ENCODE measurements around the gene GALNT18. TPM values are rescaled to one million over a fixed set of nuclear protein-coding genes. Genes with fewer than 3 reads are reported as not detected.

The GALNT18 gene
- total RNA-seq, 1 experiment from 2014 or later: 1.7 TPM

GRCh38 chr11:11332141-11332710 is 289.6 kb downstream of the GALNT18 start:
- H3K14ac ChIP-seq (ENCODE audit: insufficient read depth, low read length): no peak overlapping the region
- H2AFZ ChIP-seq (ENCODE audit: low read length): no peak overlapping the region
- H3K4me2 ChIP-seq (ENCODE audit: insufficient read depth, insufficient read length, low read length): no peak overlapping the region
- no peak overlapping the region for H3T11ph ChIP-seq (ENCODE audit: low read length)
- WGBS (ENCODE audit: extremely low coverage, insufficient read length, low lambda C conversion rate): no CpG with 5 or more reads among the region's 5 CpGs
- no peak overlapping the region for H3K4me3 Mint-ChIP-seq
- H2BK15ac ChIP-seq (ENCODE audit: low read depth, low read length): no peak overlapping the region
- peak; percentile 39 for DNase-seq
- no peak overlapping the region for H3K18ac ChIP-seq (ENCODE audit: insufficient read length, low read depth, low read length)
- no peak overlapping the region for H2BK120ac ChIP-seq (ENCODE audit: low read depth, low read length, poor library complexity, severe bottlenecking)
- no peaks in the 10 kb centered on the region for H3K9me3 ChIP-seq (ENCODE audit: control insufficient read depth, low read depth, low read length)
- no peak for TF ChIP-seq CTCF (conservative IDR thresholded peaks at IDR 0.05)
- peaks cover 7 to 23% of the 10 kb centered on the region in 2 experiments; a peak in 3 of 4 replicates for H3K4me1 Mint-ChIP-seq
- no peaks in the 10 kb centered on the region for H3K36me3 Mint-ChIP-seq (ENCODE audit: insufficient read depth in 1 of 3, low read depth in 3 of 3)
- no peak overlapping the region for H4K8ac ChIP-seq (replicated peaks; ENCODE audit: insufficient read length, low read depth, low read length)
- H3K56ac ChIP-seq (ENCODE audit: insufficient read length, low read depth, low read length): no peak overlapping the region
- no peaks in the 10 kb centered on the region for H3K23me2 ChIP-seq (ENCODE audit: insufficient read length, low read depth, low read length, poor library complexity, severe bottlenecking)
- no peak overlapping the region for H4K91ac ChIP-seq (ENCODE audit: insufficient read length, low read depth, low read length)
- no peak overlapping the region for H3K27ac Mint-ChIP-seq
- no peaks in the 10 kb centered on the region for H3K9me3 Mint-ChIP-seq
- H3K27me3 Mint-ChIP-seq (ENCODE audit: low read depth): peaks cover 2% of the 10 kb centered on the region; the same call in 1 of the 2 replicates
- no peaks in the 10 kb centered on the region for H3K79me2 ChIP-seq (ENCODE audit: insufficient read depth, low read length)
- no peak overlapping the region for H2BK20ac ChIP-seq (ENCODE audit: low read depth, low read length, poor library complexity, severe bottlenecking)
- no peak overlapping the region for H3K23ac ChIP-seq (ENCODE audit: insufficient read length, low read depth, low read length)
- no peak overlapping the region for H3K9ac ChIP-seq (ENCODE audit: extremely low read depth, insufficient read length, low read length)
- H4K20me1 ChIP-seq (ENCODE audit: control insufficient read depth, insufficient read depth, insufficient read length): no peaks in the 10 kb centered on the region
- no peaks in the 10 kb centered on the region for H3K27me3 ChIP-seq (ENCODE audit: insufficient read depth, low read length)
- H2AK5ac ChIP-seq (ENCODE audit: insufficient read length, low read length): no peak overlapping the region
- no peaks in the 10 kb centered on the region for H3K4me1 ChIP-seq (ENCODE audit: insufficient read depth, low read length)
- no peak overlapping the region for H3K4ac ChIP-seq (ENCODE audit: low read depth, low read length)
- H2BK12ac ChIP-seq (ENCODE audit: insufficient read length, low read depth, low read length): no peak overlapping the region
- H3K79me1 ChIP-seq (ENCODE audit: insufficient read depth, low read depth, low read length, poor library complexity, severe bottlenecking): no peaks in the 10 kb centered on the region
- H3K27ac ChIP-seq (ENCODE audit: insufficient read length, low read depth, low read length): no peak overlapping the region
- H2BK5ac ChIP-seq (ENCODE audit: insufficient read length, low read length): no peak overlapping the region
- H4K5ac ChIP-seq (ENCODE audit: insufficient read length, low read depth, low read length): no peak overlapping the region
